ENCODE results near the gene GDF15. TPM values are rescaled to one million over a fixed set of nuclear protein-coding genes. Genes with fewer than 3 reads are reported as not detected.

The GDF15 gene
- total and polyA plus RNA-seq, 2 donors (not counting 3 experiments of a cell fraction or from before 2014, with no cell fraction given): 165 to 206 TPM

- no peak for DNase-seq (ENCODE audit: low read depth, low spot score)
- Histone ChIP-seq H3K9me3 (replicated peaks; ENCODE audit: control insufficient read depth, insufficient read depth, low read length) (no peaks in the 10 kb centered on the region), H3K4me1 (ENCODE audit: control insufficient read depth, extremely low read depth, insufficient read depth, low read length) (no peaks in the 10 kb centered on the region), H3K9ac (replicated peaks; ENCODE audit: extremely low read depth, insufficient read depth, low read length) (no peak overlapping the region), H4K20me1 (replicated peaks; ENCODE audit: control insufficient read depth, extremely low read depth, insufficient read depth, low read length) (no peaks in the 10 kb centered on the region), H3K4me3 (replicated peaks in 1 of 3; ENCODE audit: insufficient read depth in 1 of 3, low read depth in 1 of 3, low read length in 3 of 3) (no peak overlapping the region), H2AFZ (ENCODE audit: low read depth, low read length) (no peak overlapping the region), H3K27me3 (ENCODE audit: control insufficient read depth in 2 of 2, insufficient read depth in 2 of 2, low read length in 2 of 2) (no peaks in the 10 kb centered on the region), H3K9me1 (replicated peaks; ENCODE audit: control insufficient read depth, extremely low read depth, insufficient read depth, low read length) (no peaks in the 10 kb centered on the region), H3K27ac (ENCODE audit: insufficient read depth, low read depth, low read length) (no peak overlapping the region), H3K4me2 (ENCODE audit: insufficient read depth, low read length) (no peak overlapping the region), H3K79me2 (ENCODE audit: control insufficient read depth, insufficient read depth, low read length) (no peaks in the 10 kb centered on the region), H3K36me3 (ENCODE audit: control insufficient read depth in 2 of 2, extremely low read depth in 1 of 2, insufficient read depth in 2 of 2, low read length in 2 of 2) (peaks cover 0 to 3% of the 10 kb centered on the region in 2 experiments)
- ChIA-PET CTCF (interaction anchor here (2.7 to 4.1 kb wide), 2 partner anchors 12 to 38 kb away, joined by 18 to 115 read pairs; partner anchors contain the start of gene GDF15), POLR2A (no interaction called here)
- dilution Hi-C loops (cut with MboI; ENCODE audit: extremely low pct_ligation_motif_present, low sequenced_read_pairs) (no loop called here), intact Hi-C loops (cut with micrococcal nuclease) (no loop called here)
- FAIRE-seq: no peak
- TF ChIP-seq GATA2 (IDR thresholded peaks at IDR 0.05; ENCODE audit: insufficient read depth, insufficient read length, low read depth, low read length) (no peak), MAX (IDR thresholded peaks at IDR 0.05; ENCODE audit: insufficient read depth, insufficient read length) (no peak), POLR2AphosphoS5 (IDR thresholded peaks at IDR 0.05; ENCODE audit: insufficient read depth, low read depth, low read length) (no peak), FOS (IDR thresholded peaks at IDR 0.05; ENCODE audit: borderline replicate concordance, insufficient read depth, low read length) (no peak), MYC (IDR thresholded peaks at IDR 0.05; ENCODE audit: low read depth, low read length) (no peak), JUN (IDR thresholded peaks at IDR 0.05; ENCODE audit: borderline replicate concordance, insufficient read depth, insufficient read length, low read depth) (no peak), POLR2A (IDR thresholded peaks at IDR 0.05; ENCODE audit: low read depth, low read length) (no peak), CTCF (IDR thresholded peaks at IDR 0.05; ENCODE audit: extremely low read depth in 1 of 2, insufficient read depth in 1 of 2, low read depth in 1 of 2, low read length in 2 of 2) (no peak), EZH2 (IDR thresholded peaks at IDR 0.05; ENCODE audit: borderline replicate concordance, low read depth, low read length, severe bottlenecking) (no peak)
- no TSS peak for BruUV-seq (replicated peaks)
Measured at GRCh38 chr19:18351544-18351943, 34.4 kb upstream of the GDF15 start.

Data from endothelial cell of umbilical vein (primary cell).